RPMI8226 (cell line): ENCODE results near the gene WDR83.

ENCODE experiments used
- DNase-seq: peaks from one replicate; pipeline ENCODE4 v3.0.0-alpha.2; 2015

WDR83 gene

DNA sequence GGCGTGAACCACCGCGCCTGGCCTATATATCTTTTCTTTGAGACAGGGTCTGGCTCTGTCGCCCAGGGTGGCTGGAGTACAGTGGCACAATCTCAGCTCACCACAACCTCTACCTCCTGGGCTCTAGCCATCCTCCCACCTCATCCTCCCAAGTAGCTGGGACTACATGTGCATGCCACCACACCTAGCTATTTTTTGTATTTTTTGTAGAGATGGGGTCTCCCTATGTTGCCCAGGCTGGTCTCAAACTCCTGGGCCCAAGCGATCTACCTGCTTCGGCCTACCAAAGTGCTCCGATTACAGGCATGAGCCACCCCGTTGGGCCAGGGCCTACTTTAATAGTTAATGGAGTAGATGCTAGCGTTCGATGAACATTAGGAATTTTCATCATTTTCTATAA, 53.7 kb downstream of the WDR83 start:
- DNase-seq, result no peak

DNA sequence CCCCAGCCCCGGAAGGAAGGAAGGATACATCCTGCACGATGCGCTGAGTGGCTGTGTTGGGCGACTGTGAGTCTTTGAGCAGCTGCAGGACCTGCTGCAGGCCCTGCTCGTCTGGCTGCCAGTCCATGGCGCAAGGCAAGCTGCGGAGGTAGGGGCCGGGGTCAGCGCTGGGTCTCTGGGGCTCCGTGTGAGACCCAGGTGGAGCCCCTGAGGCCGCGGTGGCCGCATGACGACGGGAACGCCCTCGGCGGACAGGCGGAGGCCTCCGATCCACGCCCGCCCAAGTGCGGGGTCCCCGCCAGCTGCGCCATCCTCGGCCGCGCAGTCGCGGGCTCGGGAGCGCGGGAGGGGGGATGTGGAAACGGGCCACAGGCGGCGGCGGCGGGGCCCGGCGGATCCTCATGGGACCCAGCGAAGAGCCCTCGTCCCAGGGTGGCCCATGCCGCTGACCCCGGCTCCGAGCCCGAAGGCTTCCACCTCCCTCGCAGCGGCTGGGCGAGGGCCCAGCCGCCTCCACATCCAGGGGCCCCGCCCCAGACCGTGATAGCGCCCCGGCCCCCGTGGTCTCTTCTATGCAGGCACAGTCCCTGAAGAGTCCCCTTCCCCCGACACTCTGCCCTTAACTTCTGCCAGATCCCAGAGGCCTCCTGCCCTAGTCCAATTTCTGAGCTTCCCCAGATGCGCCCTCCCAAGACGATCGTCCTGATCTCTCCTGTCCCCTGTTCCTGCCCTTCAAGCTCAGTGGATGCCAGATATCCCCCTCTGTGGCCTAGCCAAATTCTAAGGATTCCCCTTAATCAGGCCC, 54.4 kb downstream of the WDR83 start:
- no peak for DNase-seq

DNA sequence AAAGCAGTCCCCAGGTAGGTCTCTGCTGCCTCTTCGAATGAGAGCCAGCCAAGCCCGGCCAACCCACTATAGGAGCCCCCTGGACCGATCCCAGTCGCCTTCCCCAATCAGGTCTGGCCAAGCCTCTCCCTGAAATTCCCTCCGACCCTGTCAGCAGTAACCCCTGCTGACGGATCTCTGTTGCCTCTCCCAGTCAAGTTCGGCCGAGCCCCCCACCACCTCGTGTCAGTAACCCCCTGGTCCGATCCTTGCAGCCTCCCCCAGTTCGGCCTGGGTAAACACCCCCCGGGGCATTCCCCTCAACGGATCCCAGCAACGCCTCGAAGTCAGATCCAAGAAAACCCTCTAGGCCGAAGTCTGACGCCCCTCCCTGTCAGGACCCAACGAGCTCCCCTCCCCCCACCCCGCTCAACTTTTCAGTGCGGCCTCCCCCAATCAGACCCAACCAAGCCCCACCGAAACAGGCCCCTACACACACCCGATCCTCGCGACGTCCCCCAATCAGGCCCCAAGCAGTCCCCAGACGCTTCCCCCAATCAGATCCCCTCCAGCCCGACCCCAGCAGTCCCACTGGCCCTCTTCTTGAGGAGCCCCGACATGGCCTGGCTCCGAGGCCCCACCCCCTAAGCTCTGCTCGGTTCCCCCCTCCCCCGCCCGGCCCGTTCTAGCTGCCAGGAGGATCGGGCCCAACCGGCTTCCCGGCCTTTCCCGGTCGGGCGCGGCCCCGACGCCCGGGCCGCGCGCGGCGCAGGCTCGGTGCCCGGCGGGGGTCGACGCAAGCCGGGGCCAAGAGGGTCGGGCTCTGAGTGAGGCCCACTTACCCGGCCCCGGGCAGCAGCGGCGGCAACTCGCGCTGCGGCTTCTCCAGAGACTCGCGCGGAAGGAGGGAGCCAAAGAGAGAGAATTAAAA, 55.3 kb downstream of the WDR83 start:
- peak; percentile 48 for DNase-seq

DNA sequence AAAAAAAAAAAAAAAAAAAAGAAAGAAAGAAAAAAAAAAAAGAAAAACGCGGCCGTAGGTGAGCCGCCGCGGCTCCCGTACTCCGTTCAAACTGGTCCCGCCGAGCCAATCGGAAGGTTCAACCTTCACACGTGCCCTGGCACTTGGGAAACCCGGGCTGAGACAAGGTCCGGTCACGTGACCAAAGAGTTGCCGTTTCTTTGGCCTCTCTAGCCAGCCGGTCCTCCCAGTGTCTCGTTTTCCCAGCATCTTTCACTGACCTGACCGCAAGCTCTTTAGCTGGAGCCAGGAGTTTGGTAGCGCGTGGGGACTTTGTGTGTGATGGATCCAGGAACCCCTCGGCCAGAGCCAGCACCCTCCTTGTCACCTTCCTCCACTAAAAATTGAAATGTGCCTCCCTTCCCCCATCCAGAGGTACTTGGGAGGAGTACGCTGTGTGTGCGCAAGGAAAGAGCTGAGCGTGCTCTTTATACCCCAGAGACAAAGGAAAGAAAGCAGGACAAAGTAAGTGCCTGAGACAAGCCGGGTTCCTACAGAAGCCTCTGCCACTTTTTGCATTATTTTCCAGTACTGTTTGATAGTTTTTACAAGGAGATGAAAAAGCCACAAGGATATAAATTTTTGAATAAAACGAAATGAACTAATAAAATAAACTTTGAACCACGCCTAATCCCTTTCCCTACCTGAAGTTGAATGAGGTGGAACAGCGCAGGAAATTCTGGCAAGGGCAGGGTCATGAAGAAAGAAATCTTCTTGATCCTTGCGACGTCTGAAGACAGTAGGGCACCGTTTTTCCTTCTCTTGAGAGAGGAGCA, 56.2 kb downstream of the WDR83 start:
- DNase-seq, result peak; percentile 99

DNA sequence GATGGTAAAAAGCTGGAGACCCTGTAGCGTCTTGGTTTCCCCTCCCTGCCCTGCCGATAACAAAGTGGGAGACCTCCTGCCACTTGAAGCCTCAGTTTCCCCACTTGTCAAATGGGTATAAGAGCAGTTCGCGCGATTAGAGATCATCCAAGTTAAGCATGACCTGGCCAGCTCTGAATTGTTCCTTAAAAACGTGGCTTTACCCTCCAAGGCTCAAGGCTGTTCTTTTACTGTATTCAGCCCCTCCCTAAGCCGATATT, 56.7 kb downstream of the WDR83 start:
- no peak for DNase-seq

DNA sequence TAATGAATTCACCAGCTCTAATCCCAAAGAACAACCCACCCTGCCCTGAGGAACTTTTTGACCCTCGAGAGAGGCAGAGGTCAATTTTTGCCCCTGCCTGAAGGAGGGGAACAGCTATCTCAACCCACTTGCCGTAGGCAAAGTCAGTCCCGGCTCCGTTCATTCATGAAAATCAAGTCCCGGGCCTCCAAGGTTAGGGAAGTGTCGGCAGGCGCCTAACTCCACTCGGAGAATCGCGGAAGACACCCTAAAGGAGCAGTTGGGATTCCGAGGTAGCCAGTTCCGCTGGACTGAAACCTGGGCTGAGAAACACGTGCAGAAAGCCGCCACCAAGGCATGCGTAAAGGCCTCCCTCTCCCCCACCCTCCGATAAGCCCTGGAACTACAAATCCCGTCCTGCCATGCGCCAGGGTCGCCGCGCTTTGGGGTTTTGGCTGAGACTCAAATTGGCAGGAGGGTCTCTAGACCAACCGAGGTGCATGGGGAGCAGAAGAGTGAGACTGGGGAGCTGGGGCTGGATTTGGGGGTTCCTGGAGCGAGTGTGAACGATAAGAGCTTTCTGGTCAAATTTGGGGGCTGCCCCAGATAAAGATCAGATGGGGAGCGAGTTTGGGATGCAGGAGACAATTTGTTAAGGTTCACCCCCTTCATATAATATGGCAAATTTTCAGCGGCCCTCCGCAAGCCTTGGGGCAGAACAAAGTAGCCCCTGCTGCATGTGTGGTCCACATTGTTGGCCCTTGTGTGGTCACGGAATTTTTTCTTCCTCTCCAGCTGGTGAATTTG, 57.2 kb downstream of the WDR83 start, which contains the start of gene TNPO2:
Gene TNPO2, minus strand, starts transcription at position 292 of the 786 bp plus-strand sequence. CDS start 2,955 bp downstream, outside the sequence.
- peak; percentile 83 for DNase-seq
